Effector memory CD8-positive, alpha-beta T cell (primary cell): ENCODE measurements around the gene URM1.

Experiments
- ATAC-seq: fragments of 150-1000 bp; cut with Tn5 transposase; replicated peaks from 2 replicates; pipeline ENCODE4 v1.10.0; 2021; ENCODE audit warnings: mild to moderate bottlenecking, moderate library complexity
- DNase-seq, 3 experiments: peaks; one replicate each; pipeline ENCODE4 v3.0.0; 2021
- H3K27ac Mint-ChIP-seq, 2 donors: one replicate each; pipeline ENCODE4 v1.8.0; 2022; ENCODE audit warnings: mild to moderate bottlenecking in 2 of 2, mixed read lengths in 2 of 2, moderate library complexity in 2 of 2
- H3K27me3 Mint-ChIP-seq, 2 donors: one replicate each; pipeline ENCODE4 v1.8.0; 2022; ENCODE audit warnings: mixed read lengths in 2 of 2
- H3K36me3 Mint-ChIP-seq: one replicate; pipeline ENCODE4 v1.8.0; 2022; ENCODE audit warnings: mild to moderate bottlenecking, moderate library complexity, mixed read lengths; ENCODE audit not compliant: insufficient read depth
- H3K4me1 Mint-ChIP-seq, 2 donors: one replicate each; pipeline ENCODE4 v1.8.0; 2022; ENCODE audit warnings: low read depth in 2 of 2, mixed read lengths in 2 of 2
- H3K4me3 Mint-ChIP-seq, 2 donors: one replicate each; pipeline ENCODE4 v1.8.0; 2022; ENCODE audit warnings: mild to moderate bottlenecking in 2 of 2, mixed read lengths in 2 of 2, moderate library complexity in 2 of 2
- H3K9me3 Mint-ChIP-seq, 2 donors: one replicate each; pipeline ENCODE4 v1.8.0; 2022; ENCODE audit warnings: mixed read lengths in 2 of 2

URM1 gene

GRCh38 chr9:128339761-128340690, 31.1 kb upstream of the URM1 start, which contains the start of gene SLC27A4:
SLC27A4 (plus strand) TSS chr9:128340527; CDS start chr9:128343133, 2,606 bp downstream.
- Mint-ChIP-seq H3K4me3 (peak within 1 kb of the TSS; percentile 84 to 88), H3K27me3 (no peaks in the 10 kb centered on the region), H3K4me1 (peaks cover 5 to 6% of the 10 kb centered on the region in 2 donors), H3K36me3 (peaks cover 13% of the 10 kb centered on the region), H3K9me3 (no peaks in the 10 kb centered on the region), H3K27ac (peak within 1 kb of the TSS; percentile 33 to 70)
- DNase-seq (peak; percentile 72 to 80 (median 73)), ATAC-seq (peak; percentile 91)

GRCh38 chr9:128340691-128341434, 30.3 kb upstream of the URM1 start:
- Mint-ChIP-seq H3K9me3 (no peaks in the 10 kb centered on the region), H3K4me1 (peaks cover 5 to 6% of the 10 kb centered on the region in 2 donors), H3K4me3 (peak overlapping the region; percentile 84 to 88), H3K27ac (peak overlapping the region; percentile 33 to 70), H3K27me3 (no peaks in the 10 kb centered on the region), H3K36me3 (peaks cover 14% of the 10 kb centered on the region)
- no peak for ATAC-seq
- no peak for DNase-seq

- peaks cover 5 to 6% of the 10 kb centered on the region in 2 donors for H3K4me1 Mint-ChIP-seq
- H3K27ac Mint-ChIP-seq = peak overlapping the region; percentile 33 to 70
Observed at GRCh38 chr9:128341435-128341849, 29.7 kb upstream of the URM1 start.

GRCh38 chr9:128342971-128343680, 28.0 kb upstream of the URM1 start:
- Mint-ChIP-seq H3K36me3 (peaks cover 32% of the 10 kb centered on the region), H3K27ac (no peak overlapping the region), H3K4me3 (no peak overlapping the region), H3K27me3 (no peaks in the 10 kb centered on the region), H3K9me3 (no peaks in the 10 kb centered on the region), H3K4me1 (peaks cover 5 to 6% of the 10 kb centered on the region in 2 donors)
- no peak for ATAC-seq
- DNase-seq = no peak

More at GRCh38 chr9:128341435-128341849, 29.7 kb upstream of the URM1 start:
- ATAC-seq = peak; percentile 52
- DNase-seq = peak; percentile 58 to 69 (median 60)
- peak overlapping the region; percentile 84 to 88 for H3K4me3 Mint-ChIP-seq
- H3K36me3 Mint-ChIP-seq = peaks cover 19% of the 10 kb centered on the region
- no peaks in the 10 kb centered on the region for H3K27me3 Mint-ChIP-seq
- no peaks in the 10 kb centered on the region for H3K9me3 Mint-ChIP-seq

DNA sequence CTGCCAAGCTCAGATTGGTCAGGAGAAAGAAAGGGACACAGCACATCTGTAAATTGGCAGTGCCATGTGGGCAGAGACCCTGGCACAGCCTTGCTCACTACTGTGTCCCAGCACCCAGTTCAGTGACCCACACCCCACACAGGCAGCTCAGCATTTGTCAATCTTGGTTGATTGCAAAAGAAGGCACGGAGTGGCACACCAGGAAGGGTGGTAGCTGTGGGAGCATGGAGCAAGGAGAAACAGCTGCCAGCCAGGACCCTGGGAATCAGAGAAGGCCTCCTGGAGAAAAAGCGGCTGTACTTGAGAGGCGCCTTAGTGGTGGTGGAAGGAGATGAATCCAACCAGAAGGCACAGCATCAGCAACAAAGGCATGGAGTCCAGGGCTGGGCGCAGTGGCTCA, 27.3 kb upstream of the URM1 start:
- no peak for DNase-seq
- no peaks in the 10 kb centered on the region for H3K27me3 Mint-ChIP-seq
- H3K27ac Mint-ChIP-seq = peak overlapping the region in 1 of 2 donors; percentile 60
- ATAC-seq = no peak
- no peak overlapping the region for H3K4me3 Mint-ChIP-seq
- H3K36me3 Mint-ChIP-seq = peaks cover 34% of the 10 kb centered on the region
- peaks cover 5 to 6% of the 10 kb centered on the region in 2 donors for H3K4me1 Mint-ChIP-seq
- H3K9me3 Mint-ChIP-seq = no peaks in the 10 kb centered on the region

- Mint-ChIP-seq H3K36me3 (peaks cover 36% of the 10 kb centered on the region), H3K4me1 (peaks cover 5 to 6% of the 10 kb centered on the region in 2 donors), H3K4me3 (no peak overlapping the region), H3K9me3 (no peaks in the 10 kb centered on the region), H3K27me3 (no peaks in the 10 kb centered on the region), H3K27ac (no peak overlapping the region)
- ATAC-seq (no peak), DNase-seq (no peak)
Observed at GRCh38 chr9:128344931-128345605, 26.1 kb upstream of the URM1 start.

- Mint-ChIP-seq H3K27me3 (no peaks in the 10 kb centered on the region), H3K9me3 (no peaks in the 10 kb centered on the region), H3K4me3 (no peak overlapping the region), H3K27ac (no peak overlapping the region), H3K36me3 (peaks cover 43% of the 10 kb centered on the region), H3K4me1 (no peaks in the 10 kb centered on the region)
- DNase-seq (no peak), ATAC-seq (no peak)
Observed at GRCh38 chr9:128349125-128349524, 22.0 kb upstream of the URM1 start.

DNA sequence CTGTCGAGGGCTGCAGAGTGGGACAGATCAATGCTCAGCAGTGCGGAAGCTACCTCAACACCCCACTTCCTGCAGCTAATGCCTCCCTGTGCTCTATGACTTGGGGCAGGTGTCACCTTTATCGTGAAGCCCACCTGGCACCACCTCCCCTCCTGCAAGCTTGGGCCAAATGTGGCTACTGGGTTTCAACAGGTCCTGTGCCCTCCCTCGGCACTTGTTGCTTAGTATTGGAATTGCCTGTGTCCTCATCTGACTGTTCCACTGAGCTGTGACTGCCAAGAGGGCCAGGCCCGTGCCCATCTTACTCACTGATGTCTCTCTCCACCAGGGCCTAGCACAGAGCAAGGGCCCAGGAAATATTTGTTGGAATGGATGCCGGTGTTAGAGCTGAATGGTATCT, 21.4 kb upstream of the URM1 start:
- no peaks in the 10 kb centered on the region for H3K27me3 Mint-ChIP-seq
- no peak for ATAC-seq
- H3K4me3 Mint-ChIP-seq = no peak overlapping the region
- H3K27ac Mint-ChIP-seq = no peak overlapping the region
- no peak for DNase-seq
- H3K36me3 Mint-ChIP-seq = peaks cover 36% of the 10 kb centered on the region
- H3K9me3 Mint-ChIP-seq = no peaks in the 10 kb centered on the region
- H3K4me1 Mint-ChIP-seq = no peaks in the 10 kb centered on the region

- Mint-ChIP-seq H3K4me1 (no peaks in the 10 kb centered on the region), H3K27me3 (no peaks in the 10 kb centered on the region), H3K9me3 (no peaks in the 10 kb centered on the region), H3K36me3 (peaks cover 18% of the 10 kb centered on the region), H3K4me3 (no peak overlapping the region), H3K27ac (peak overlapping the region in 1 of 2 donors; percentile 55)
- ATAC-seq (no peak), DNase-seq (no peak)
Observed at GRCh38 chr9:128355451-128355850, 15.7 kb upstream of the URM1 start.

DNA sequence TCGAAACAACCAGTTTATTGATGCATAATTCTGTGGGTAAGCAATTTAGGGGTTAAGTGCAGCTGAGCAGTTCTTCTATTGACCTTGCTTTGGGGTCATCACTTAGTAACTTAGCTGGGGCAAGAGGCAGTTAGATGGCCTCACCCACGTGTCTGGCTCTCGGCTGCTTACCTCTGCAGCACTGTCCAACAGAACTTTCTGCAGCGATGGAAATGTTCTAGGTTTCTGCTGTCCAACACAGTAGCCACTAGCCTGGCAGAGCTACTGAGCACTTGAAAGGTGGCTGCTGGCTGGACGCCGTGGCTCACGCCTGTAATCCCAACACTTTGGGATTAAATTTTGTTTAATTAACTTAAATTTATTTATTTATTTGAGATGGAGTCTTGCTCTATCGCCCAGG, 13.1 kb upstream of the URM1 start:
- no peak overlapping the region for H3K27ac Mint-ChIP-seq
- H3K4me3 Mint-ChIP-seq = no peak overlapping the region
- H3K4me1 Mint-ChIP-seq = peaks cover 5 to 10% of the 10 kb centered on the region in 2 donors
- ATAC-seq (no peak), DNase-seq (no peak)
- H3K36me3 Mint-ChIP-seq = peaks cover 10% of the 10 kb centered on the region
- H3K9me3 Mint-ChIP-seq = no peaks in the 10 kb centered on the region
- H3K27me3 Mint-ChIP-seq = no peaks in the 10 kb centered on the region

GRCh38 chr9:128358861-128359260, 12.3 kb upstream of the URM1 start:
- ATAC-seq = no peak
- H3K4me3 Mint-ChIP-seq = no peak overlapping the region
- peak overlapping the region in 1 of 2 donors; percentile 59 for H3K27ac Mint-ChIP-seq

GRCh38 chr9:128360826-128361225, 10.3 kb upstream of the URM1 start:
- no peak overlapping the region for H3K27ac Mint-ChIP-seq
- no peak for ATAC-seq

More at GRCh38 chr9:128358861-128359260, 12.3 kb upstream of the URM1 start:
- Mint-ChIP-seq H3K4me1 (peaks cover 5 to 10% of the 10 kb centered on the region in 2 donors), H3K36me3 (peaks cover 10% of the 10 kb centered on the region), H3K27me3 (no peaks in the 10 kb centered on the region), H3K9me3 (no peaks in the 10 kb centered on the region)
- DNase-seq = no peak

More at GRCh38 chr9:128360826-128361225, 10.3 kb upstream of the URM1 start:
- H3K27me3 Mint-ChIP-seq = peaks cover 0 to 10% of the 10 kb centered on the region in 2 donors
- H3K9me3 Mint-ChIP-seq = no peaks in the 10 kb centered on the region
- H3K36me3 Mint-ChIP-seq = peaks cover 10% of the 10 kb centered on the region
- no peak overlapping the region for H3K4me3 Mint-ChIP-seq
- H3K4me1 Mint-ChIP-seq = peaks cover 5 to 10% of the 10 kb centered on the region in 2 donors
- DNase-seq = no peak
